ENCODE results near the gene TNFSF15.

- TF ChIP-seq POLR2A (IDR thresholded peaks at IDR 0.05) = no peak
- TF ChIP-seq, protein P1, sequence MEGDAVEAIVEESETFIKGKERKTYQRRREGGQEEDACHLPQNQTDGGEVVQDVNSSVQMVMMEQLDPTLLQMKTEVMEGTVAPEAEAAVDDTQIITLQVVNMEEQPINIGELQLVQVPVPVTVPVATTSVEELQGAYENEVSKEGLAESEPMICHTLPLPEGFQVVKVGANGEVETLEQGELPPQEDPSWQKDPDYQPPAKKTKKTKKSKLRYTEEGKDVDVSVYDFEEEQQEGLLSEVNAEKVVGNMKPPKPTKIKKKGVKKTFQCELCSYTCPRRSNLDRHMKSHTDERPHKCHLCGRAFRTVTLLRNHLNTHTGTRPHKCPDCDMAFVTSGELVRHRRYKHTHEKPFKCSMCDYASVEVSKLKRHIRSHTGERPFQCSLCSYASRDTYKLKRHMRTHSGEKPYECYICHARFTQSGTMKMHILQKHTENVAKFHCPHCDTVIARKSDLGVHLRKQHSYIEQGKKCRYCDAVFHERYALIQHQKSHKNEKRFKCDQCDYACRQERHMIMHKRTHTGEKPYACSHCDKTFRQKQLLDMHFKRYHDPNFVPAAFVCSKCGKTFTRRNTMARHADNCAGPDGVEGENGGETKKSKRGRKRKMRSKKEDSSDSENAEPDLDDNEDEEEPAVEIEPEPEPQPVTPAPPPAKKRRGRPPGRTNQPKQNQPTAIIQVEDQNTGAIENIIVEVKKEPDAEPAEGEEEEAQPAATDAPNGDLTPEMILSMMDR (IDR thresholded peaks at IDR 0.05) = no peak
These were observed 7.7 kb downstream of the TNFSF15 start for GRCh38 chr9:114798101-114798500.
